Lower lobe of right lung (tissue), 2 donors: ENCODE measurements around the gene SULF2. TPM values are rescaled to one million over a fixed set of nuclear protein-coding genes. Genes with fewer than 3 reads are reported as not detected.

Experiments used
- ATAC-seq, 2 donors: fragments of 200-7000 bp; cut with Tn5 transposase; one replicate each; pipeline ENCODE4 v1.9.1; 2020 to 2022; ENCODE audit warnings: mild to moderate bottlenecking in 2 of 2, moderate library complexity in 2 of 2
- DNase-seq: peaks from one replicate; pipeline ENCODE4 v3.0.0-alpha.2; 2020
- H3K27ac ChIP-seq: fragments of 200-600 bp; one replicate; pipeline ENCODE4 v1.8.0; 2022
- H3K27me3 ChIP-seq: fragments of 200-600 bp; one replicate; pipeline ENCODE4 v1.8.0; 2022; ENCODE audit warnings: low read depth
- H3K36me3 ChIP-seq: fragments of 200-600 bp; one replicate; pipeline ENCODE4 v1.8.0; 2022; ENCODE audit warnings: mild to moderate bottlenecking
- H3K4me1 ChIP-seq: fragments of 200-600 bp; one replicate; pipeline ENCODE4 v1.8.0; 2022
- H3K4me3 ChIP-seq: fragments of 200-600 bp; one replicate; pipeline ENCODE4 v1.8.0; 2022; ENCODE audit warnings: mild to moderate bottlenecking
- H3K9me3 ChIP-seq: fragments of 200-600 bp; one replicate; pipeline ENCODE4 v1.8.0; 2022
- intact Hi-C: fragments of 100-400 bp; cut with DNase I; formaldehyde crosslinking; loops from one replicate; pipeline ENCODE4 v1.11.0; 2022
- total RNA-seq: library from RNA; stranded (reverse); fragmentation: NEBNext Ultra II Directional; extraction: Animal tissue kit (Norgen Biotek cat#: 25700); gene quantifications from one replicate; pipeline ENCODE4 v1.2.1, GENCODE V29; 2021
- TF ChIP-seq, protein P1 (sequence below): fragments of 200-600 bp; IDR thresholded peaks from one replicate; pipeline ENCODE4 v1.8.0; 2022; ENCODE audit warnings: antibody characterized with exemption, mild to moderate bottlenecking
- donor health status: DM: no; HTN: yes; CAD: no; lungs with severe emphysema.

SULF2 gene
- total RNA-seq, 1 donor from 2014 or later: 34.6 TPM

DNA sequence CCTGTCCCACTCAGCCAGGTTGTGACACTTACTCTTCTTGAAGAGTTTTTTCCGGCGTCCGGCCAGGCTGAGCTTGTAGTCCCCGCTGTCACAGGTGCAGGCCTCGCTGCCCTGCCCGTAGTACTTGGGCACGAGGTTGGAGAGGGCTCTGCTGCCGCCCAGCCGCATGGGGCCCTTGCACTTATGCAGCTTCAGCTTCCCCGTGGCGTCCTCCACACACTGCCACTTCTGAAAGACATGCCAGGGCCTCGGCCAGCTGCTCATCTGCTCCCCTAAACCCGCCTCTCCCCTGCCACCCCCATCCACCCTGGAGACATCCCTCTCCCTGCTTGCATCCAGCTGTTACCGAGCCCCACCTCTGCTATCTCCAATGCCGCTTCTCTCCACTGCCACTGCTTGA, 113.1 kb downstream of the SULF2 start:
- Histone ChIP-seq H3K4me3 (no peak overlapping the region), H3K9me3 (no peaks in the 10 kb centered on the region), H3K4me1 (no peaks in the 10 kb centered on the region), H3K27me3 (no peaks in the 10 kb centered on the region), H3K27ac (no peak overlapping the region), H3K36me3 (peaks cover 14% of the 10 kb centered on the region)
- TF ChIP-seq, protein P1, sequence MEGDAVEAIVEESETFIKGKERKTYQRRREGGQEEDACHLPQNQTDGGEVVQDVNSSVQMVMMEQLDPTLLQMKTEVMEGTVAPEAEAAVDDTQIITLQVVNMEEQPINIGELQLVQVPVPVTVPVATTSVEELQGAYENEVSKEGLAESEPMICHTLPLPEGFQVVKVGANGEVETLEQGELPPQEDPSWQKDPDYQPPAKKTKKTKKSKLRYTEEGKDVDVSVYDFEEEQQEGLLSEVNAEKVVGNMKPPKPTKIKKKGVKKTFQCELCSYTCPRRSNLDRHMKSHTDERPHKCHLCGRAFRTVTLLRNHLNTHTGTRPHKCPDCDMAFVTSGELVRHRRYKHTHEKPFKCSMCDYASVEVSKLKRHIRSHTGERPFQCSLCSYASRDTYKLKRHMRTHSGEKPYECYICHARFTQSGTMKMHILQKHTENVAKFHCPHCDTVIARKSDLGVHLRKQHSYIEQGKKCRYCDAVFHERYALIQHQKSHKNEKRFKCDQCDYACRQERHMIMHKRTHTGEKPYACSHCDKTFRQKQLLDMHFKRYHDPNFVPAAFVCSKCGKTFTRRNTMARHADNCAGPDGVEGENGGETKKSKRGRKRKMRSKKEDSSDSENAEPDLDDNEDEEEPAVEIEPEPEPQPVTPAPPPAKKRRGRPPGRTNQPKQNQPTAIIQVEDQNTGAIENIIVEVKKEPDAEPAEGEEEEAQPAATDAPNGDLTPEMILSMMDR: no peak
- DNase-seq (no peak), ATAC-seq (no peak)
- intact Hi-C loops: no loop called here

DNA sequence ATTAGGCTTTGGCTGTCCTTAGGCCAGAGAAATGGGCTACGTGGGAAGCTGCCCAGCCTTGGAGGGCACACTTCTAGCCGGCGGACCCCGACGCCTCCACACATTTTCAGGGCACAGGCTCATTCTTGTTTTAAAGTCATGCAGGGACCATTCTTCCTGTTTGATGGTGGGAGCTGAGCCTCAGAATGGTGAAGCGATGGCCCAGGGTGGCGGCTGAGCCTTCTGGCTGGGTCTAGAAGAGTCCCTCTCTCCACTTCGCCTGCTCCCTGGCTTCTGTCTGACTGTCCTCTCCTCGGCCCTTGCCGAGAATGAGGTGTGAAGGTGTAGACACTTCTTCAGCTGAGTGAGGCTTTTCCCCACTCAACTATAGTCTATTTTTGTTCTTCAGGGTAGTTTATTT, 114.4 kb downstream of the SULF2 start:
- TF ChIP-seq, protein P1: no peak
- H3K36me3 ChIP-seq: peaks cover 5% of the 10 kb centered on the region
- no peak for DNase-seq
- intact Hi-C loops: no loop called here
- ATAC-seq: no peak
- no peaks in the 10 kb centered on the region for H3K9me3 ChIP-seq
- H3K4me3 ChIP-seq: no peak overlapping the region
- H3K27me3 ChIP-seq: no peaks in the 10 kb centered on the region
- H3K27ac ChIP-seq: no peak overlapping the region
- no peaks in the 10 kb centered on the region for H3K4me1 ChIP-seq

DNA sequence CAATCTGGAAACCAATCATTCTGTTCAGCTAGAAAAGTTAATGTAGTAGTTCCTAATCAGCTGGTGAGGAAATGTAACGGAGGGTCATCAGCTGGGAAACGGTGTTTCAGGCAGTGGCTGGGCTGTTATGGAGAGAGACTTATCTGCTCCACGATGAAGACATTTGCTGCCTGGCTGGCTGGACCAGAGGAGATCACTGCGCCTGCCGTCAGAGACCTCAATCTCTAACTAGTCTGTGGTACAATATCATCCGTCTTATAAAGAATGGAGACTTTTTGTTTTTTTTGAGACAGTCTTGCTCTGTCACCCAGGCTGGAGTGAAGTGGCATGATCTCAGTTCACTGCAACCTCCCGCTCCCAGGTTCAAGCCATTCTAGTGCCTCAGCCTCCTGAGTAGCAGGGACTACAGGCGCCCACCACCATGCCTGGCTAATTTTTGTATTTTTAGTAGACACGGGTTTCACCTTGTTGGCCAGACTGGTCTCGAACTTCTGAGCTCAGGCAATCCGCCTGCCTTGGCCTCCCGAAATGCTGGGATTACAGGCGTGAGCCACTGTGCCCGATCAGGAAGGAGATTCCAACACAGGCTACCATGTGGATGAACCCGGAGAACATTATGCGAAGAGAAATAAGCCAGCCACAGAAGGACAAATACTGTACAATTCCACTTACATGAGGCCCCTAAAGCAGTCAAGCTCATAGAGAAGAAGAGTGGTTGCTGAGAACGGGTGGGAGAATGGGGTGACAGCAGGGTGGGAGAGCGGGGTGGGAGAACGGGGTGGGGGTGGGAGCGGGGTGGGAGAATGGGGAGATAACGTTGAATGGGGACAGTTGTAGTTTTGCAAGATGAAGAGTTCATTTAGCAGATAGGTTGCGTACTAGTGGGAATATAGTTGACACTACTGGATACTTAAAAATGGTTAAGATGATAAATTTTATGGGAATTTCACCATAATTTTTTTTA, 115.1 kb downstream of the SULF2 start:
- Histone ChIP-seq H3K27ac (no peak overlapping the region), H3K36me3 (peaks cover 6% of the 10 kb centered on the region), H3K9me3 (no peaks in the 10 kb centered on the region), H3K27me3 (no peaks in the 10 kb centered on the region), H3K4me1 (no peaks in the 10 kb centered on the region), H3K4me3 (no peak overlapping the region)
- intact Hi-C loops: no loop called here
- DNase-seq: no peak
- TF ChIP-seq, protein P1: no peak
- no peak for ATAC-seq

DNA sequence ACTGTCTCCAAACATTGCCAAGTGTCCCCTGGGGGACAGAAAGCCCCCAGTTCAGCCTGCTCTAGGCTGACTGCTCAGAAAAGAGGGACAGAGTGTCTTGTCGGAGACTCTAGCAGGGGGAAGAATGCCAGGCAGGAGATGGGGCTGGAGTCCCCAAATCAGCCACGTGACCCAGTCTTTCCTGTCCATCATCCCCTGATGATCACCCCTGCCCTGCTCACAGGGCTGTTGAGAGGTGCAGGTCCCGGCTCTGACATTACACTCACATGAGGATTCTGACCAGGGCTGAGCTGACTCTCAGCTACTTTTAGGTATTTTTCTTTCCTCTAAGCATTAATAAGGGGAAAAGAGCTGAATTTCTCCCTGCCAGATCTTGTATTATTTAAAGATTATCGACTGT, 115.8 kb downstream of the SULF2 start:
- intact Hi-C loops: no loop called here

DNA sequence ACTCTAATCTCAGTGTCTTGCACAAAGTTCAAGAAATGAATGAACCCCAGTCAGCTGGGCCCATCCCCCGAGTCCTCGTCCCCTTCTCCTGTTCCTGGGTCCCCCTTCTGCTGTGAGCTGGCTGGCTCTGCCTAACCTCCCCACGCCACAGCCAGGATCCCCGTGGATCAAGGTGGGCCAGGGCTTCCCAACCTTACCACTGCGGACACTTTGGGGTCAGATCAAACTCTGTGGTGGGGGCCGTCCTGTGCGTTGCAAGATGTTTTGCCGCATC, 116.2 kb downstream of the SULF2 start:
- ATAC-seq (no peak), DNase-seq (no peak)
- no peak overlapping the region for H3K27ac ChIP-seq
- H3K9me3 ChIP-seq: no peaks in the 10 kb centered on the region
- intact Hi-C loops: no loop called here
- no peak overlapping the region for H3K4me3 ChIP-seq
- no peaks in the 10 kb centered on the region for H3K27me3 ChIP-seq
- peaks cover 9% of the 10 kb centered on the region for H3K36me3 ChIP-seq
- TF ChIP-seq, protein P1: no peak
- peaks cover 4% of the 10 kb centered on the region for H3K4me1 ChIP-seq

More for the DNA sequence above, 115.8 kb downstream of the SULF2 start:
- H3K36me3 ChIP-seq: peaks cover 9% of the 10 kb centered on the region
- no peak for ATAC-seq
- no peak for DNase-seq
- H3K27ac ChIP-seq: no peak overlapping the region
- no peak overlapping the region for H3K4me3 ChIP-seq
- TF ChIP-seq, protein P1: no peak
- H3K27me3 ChIP-seq: no peaks in the 10 kb centered on the region
- no peaks in the 10 kb centered on the region for H3K9me3 ChIP-seq
- no peaks in the 10 kb centered on the region for H3K4me1 ChIP-seq
